ENCODE measurements around the gene MREG.

DNA sequence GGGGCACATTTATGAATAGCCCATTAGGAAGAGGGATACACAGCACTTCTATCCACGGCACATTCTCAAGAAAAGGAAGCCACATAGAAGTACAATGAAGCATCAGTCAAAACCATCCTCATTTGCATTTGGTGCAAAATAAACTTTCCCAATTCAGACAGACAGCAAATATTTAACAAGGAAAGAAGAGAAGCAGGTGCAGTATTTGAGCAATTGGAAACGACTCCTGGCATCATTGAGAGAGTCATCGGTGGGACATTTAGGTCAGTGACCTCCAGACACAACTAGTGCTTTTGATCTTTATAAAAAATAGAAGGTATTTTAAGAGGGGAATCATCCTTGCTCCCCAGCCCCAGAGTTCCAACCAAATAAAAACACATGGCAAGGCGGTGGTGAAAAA lies 118.0 kb downstream of the MREG start:
- TF ChIP-seq, protein P1, sequence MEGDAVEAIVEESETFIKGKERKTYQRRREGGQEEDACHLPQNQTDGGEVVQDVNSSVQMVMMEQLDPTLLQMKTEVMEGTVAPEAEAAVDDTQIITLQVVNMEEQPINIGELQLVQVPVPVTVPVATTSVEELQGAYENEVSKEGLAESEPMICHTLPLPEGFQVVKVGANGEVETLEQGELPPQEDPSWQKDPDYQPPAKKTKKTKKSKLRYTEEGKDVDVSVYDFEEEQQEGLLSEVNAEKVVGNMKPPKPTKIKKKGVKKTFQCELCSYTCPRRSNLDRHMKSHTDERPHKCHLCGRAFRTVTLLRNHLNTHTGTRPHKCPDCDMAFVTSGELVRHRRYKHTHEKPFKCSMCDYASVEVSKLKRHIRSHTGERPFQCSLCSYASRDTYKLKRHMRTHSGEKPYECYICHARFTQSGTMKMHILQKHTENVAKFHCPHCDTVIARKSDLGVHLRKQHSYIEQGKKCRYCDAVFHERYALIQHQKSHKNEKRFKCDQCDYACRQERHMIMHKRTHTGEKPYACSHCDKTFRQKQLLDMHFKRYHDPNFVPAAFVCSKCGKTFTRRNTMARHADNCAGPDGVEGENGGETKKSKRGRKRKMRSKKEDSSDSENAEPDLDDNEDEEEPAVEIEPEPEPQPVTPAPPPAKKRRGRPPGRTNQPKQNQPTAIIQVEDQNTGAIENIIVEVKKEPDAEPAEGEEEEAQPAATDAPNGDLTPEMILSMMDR (IDR thresholded peaks at IDR 0.05; ENCODE audit: low read length) = no peak
- TF ChIP-seq EZH2 (optimal IDR thresholded peaks at IDR 0.05; ENCODE audit: low read depth, low read length) = no peak
- no peak for TF ChIP-seq EZH2phosphoT487 (IDR thresholded peaks at IDR 0.05; ENCODE audit: low read length)

Measured in MM.1S (cell line).